GM10847 (cell line): ENCODE results near the gene MRPS27.

Experiments
- POLR2A ChIP-seq: IDR thresholded peaks from 2 replicates; pipeline ENCODE4 v1.6.1; 2011; ENCODE audit not compliant: insufficient read length; ENCODE audit errors: extremely low read depth

Gene MRPS27

DNA sequence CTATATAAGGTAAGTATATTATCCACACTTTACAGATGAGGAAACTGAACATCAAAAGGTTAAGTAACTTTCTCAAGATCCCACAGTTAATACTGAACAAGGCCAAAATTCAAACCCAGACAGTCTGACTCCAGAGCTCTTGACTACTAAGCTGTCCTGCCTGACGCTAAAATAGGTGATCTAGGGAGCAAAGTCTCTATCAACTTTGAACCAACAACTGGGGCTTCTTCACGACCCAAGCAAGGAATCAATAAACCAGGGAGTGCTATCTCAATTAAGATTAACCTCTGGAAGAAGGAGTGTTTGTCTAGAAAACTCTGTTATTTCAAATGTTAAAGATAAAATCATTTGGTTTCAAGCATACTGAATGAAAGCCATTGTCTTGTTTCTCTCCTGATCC, 64.4 kb downstream of the MRPS27 start:
- no peak for TF ChIP-seq POLR2A

DNA sequence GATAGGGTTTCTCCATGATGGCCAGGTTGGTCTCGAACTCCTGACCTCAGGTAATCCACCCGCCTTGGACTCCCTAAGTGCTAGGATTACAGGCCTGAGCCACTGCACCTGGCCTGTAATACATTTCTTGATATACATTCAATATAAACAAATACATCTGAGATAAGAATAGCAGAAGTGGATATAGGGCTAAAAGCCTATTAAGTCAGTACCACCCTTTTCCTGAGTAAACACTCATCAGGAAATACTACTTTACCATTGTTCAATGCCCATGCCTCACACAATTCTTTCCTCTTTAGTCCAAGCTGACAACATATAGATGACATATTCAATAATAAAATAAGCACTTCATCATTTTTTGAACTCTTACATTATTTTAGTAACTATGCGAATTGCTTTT, 64.8 kb downstream of the MRPS27 start:
- TF ChIP-seq POLR2A = no peak

DNA sequence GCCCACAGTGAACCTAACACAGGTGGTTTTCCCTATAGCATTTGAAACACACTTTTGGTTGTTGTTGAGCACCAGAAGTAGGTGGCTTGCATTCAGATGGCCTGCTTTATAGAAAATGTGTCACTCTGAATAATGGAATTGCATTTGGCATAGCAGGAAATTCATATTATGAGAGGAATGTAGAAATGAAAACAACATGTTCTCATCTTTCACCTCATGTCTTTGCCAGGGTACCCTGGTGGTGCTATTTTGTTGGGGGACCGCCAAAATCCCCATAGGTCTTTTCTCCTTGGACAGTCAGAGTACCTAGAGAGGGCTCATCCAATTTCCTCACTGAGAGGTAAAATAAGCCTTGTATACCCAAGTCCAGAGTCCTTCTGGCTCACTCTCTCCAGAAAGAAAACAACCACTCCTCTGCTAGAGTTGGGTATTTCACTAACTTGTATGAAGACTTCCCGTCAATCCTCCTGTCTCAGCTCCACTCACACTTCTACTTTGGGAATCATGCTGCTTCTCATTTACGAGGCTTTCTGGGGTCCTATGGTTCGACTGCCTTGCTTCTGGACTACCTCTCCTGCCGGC, 67.4 kb downstream of the MRPS27 start:
- TF ChIP-seq POLR2A = no peak

- no peak for TF ChIP-seq POLR2A
These were observed 68.0 kb downstream of the MRPS27 start for GRCh38 chr5:72252008-72252407.

DNA sequence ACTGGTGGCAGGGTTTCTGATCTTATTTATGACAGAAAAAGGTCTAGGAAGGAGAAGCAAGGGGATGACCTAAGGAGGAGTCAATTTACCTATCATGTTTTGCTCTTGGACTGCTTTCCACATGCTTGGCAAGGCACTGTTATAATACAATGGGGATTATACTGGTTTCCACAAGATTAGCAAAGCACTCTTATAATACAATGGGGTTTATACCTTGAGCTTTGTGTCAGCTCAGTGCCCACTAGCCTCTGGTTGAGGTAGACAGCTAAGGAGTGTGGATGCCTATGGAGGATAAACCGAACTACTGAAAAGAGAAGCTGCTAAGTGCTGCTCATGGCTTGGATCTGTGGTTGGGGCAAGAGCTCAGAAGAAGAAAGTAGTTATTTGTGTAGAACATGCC, 68.7 kb downstream of the MRPS27 start:
- no peak for TF ChIP-seq POLR2A

- no peak for TF ChIP-seq POLR2A
These were observed 71.5 kb downstream of the MRPS27 start for GRCh38 chr5:72248410-72248981.

DNA sequence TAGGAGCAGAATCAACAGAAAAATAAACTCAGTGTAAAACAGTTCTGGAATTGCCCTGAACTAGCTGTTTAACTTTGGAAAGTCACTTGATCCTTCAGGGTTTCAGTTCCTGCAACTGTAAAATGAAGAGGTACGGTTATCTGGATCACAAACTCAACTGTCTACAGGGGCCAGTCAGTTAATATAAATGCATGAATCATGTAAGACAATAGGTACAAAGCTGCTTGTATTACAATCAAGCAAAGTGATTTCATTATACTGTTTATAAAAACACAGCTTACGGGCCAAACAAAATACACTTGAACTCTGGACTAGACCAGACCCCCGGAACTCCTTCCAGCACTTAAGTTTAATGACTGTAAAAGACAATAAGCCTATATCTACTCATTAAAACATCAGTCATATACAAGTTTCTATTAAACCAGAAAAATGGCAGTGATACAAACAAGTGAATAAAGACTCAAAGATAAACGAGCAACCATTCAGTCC, 73.0 kb downstream of the MRPS27 start:
- TF ChIP-seq POLR2A = no peak

- TF ChIP-seq POLR2A = no peak
These were observed 74.0 kb downstream of the MRPS27 start for GRCh38 chr5:72245951-72246532.

GRCh38 chr5:72245546-72245945, 74.5 kb downstream of the MRPS27 start:
- no peak for TF ChIP-seq POLR2A

GRCh38 chr5:72244862-72245371, 75.1 kb downstream of the MRPS27 start:
- no peak for TF ChIP-seq POLR2A

GRCh38 chr5:72243706-72244105, 76.3 kb downstream of the MRPS27 start:
- no peak for TF ChIP-seq POLR2A

DNA sequence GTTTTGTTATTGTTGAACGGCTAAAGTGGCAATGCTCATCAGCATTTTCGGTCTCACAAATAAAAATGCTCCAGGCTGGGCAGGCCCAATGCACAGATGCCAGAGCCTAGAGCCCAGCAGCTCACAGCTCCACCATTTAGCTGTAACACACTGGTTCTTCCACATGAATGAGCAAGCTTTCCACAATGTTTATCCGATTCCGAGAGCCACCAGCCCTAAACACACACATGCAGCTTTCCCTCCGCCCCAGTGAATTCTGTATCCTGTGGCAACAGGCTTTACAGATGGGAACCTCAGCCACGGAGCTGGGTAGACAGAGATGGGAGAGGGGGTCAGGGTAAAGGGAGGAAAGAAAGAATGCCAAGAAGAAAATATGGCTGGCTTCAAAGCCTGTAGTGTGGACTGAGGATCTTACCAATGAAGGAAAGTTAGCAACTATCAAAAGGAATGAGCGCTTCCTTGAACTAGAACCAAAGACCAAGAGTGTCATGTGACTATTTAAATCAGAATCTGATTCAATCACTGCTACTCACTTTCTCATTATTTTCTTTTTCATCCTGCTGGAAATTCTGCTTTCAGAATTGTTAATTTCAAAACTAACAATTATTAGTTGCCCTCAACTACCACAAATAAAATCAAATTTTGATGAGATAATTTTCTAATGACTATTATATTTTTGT, 77.1 kb downstream of the MRPS27 start:
- TF ChIP-seq POLR2A = no peak

- no peak for TF ChIP-seq POLR2A
These were observed 78.6 kb downstream of the MRPS27 start for GRCh38 chr5:72241346-72242003.

- TF ChIP-seq POLR2A = no peak
These were observed 81.2 kb downstream of the MRPS27 start for GRCh38 chr5:72238712-72239445.

DNA sequence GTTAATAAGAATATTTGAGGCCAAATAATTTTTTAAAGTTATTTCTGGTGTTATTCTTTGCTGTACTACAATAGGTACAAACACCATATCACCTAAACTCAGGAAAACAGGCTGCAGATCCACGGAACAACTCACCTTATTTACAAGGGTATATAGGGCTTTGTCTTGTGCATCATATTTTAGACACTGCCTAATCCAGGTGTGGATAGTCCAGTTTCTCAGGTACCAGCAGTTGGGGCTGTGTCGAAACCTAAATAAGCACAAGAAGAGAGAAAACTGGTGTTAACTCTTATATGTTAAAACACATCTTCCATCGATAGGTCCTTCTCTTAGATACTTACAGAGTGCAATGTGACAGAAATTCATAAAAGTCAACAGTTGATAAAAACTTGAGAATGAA, 82.2 kb downstream of the MRPS27 start:
- no peak for TF ChIP-seq POLR2A
